H1 (cell line): ENCODE measurements around the gene LLGL1.

Experiments used
- ATF2 ChIP-seq: IDR thresholded peaks from 2 replicates; pipeline ENCODE4 v1.6.1; 2012; ENCODE audit warnings: low read length, inconsistent platforms
- CTCF ChIP-seq, 3 experiments: IDR thresholded peaks; 1 replicate in 2 of 3; 2 replicates in 1 of 3; pipeline versions ENCODE4 v1.5.1 to v1.6.1; 2011; ENCODE audit warnings: low read length in 3 of 3, mild to moderate bottlenecking in 3 of 3, inconsistent platforms in 2 of 3, low read depth in 1 of 3, moderate library complexity in 1 of 3; ENCODE audit not compliant: insufficient read depth in 1 of 3; ENCODE audit errors: control extremely low read depth in 1 of 3
- POLR2A ChIP-seq, 2 experiments: IDR thresholded peaks; 1 replicate in 1 of 2; 2 replicates in 1 of 2; pipeline ENCODE4 v1.6.1; 2011; ENCODE audit warnings: low read depth in 2 of 2, low read length in 2 of 2, mild to moderate bottlenecking in 2 of 2; ENCODE audit errors: control extremely low read depth in 1 of 2
- YY1 ChIP-seq: IDR thresholded peaks from 2 replicates; pipeline ENCODE4 v1.6.1; 2011; ENCODE audit warnings: low read depth, mild to moderate bottlenecking, low read length

DNA sequence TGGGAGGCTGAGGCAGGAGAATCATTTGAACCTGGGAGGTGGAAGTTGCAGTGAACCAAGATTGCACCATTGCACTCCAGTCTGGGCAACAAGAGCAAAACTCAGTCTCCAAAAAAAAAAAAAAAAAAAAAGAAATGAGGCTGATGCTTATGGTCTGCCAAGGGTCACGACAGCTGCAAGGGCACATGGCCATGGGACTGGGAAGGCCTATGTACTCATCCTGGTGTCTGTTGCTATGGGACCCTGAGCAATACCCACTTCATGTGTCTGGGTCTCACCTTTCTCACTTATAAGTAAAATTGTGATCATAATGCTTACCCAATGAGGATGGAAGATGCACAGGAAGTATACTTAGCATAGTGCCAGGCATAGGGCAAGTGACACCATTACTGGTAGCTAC, 51.6 kb downstream of the LLGL1 start:
- TF ChIP-seq ATF2 (no peak), POLR2A (IDR thresholded peaks at IDR 0.05; ENCODE audit: control extremely low read depth in 1 of 2, low read depth in 2 of 2, low read length in 2 of 2) (no peak), CTCF (IDR thresholded peaks at IDR 0.05; ENCODE audit: control extremely low read depth in 1 of 3, insufficient read depth in 1 of 3, low read depth in 1 of 3, low read length in 3 of 3) (no peak), YY1 (no peak)
